Measurements from ENCODE around the gene LCN10.

The LCN10 gene

GRCh38 chr9:136693490-136694162 lies 49.1 kb downstream of the LCN10 start:
- Mint-ChIP-seq H3K36me3 (ENCODE audit: low read depth) (no peaks in the 10 kb centered on the region), H3K4me1 (ENCODE audit: low read depth) (peaks cover 7% of the 10 kb centered on the region), H3K27ac (no peak overlapping the region), H3K9me3 (no peaks in the 10 kb centered on the region), H3K4me3 (no peak overlapping the region), H3K27me3 (ENCODE audit: low read depth) (peaks cover 17% of the 10 kb centered on the region)

GRCh38 chr9:136693135-136693489 lies 49.6 kb downstream of the LCN10 start:
- H3K36me3 Mint-ChIP-seq (ENCODE audit: low read depth), result no peaks in the 10 kb centered on the region
- peaks cover 14% of the 10 kb centered on the region for H3K27me3 Mint-ChIP-seq (ENCODE audit: low read depth)
- H3K4me3 Mint-ChIP-seq, result no peak overlapping the region
- no peak overlapping the region for H3K27ac Mint-ChIP-seq
- peaks cover 6% of the 10 kb centered on the region for H3K4me1 Mint-ChIP-seq (ENCODE audit: low read depth)
- no peaks in the 10 kb centered on the region for H3K9me3 Mint-ChIP-seq

GRCh38 chr9:136692185-136693134 lies 50.3 kb downstream of the LCN10 start:
- Mint-ChIP-seq H3K27ac (no peak overlapping the region), H3K9me3 (no peaks in the 10 kb centered on the region), H3K4me3 (no peak overlapping the region), H3K4me1 (ENCODE audit: low read depth) (peaks cover 5% of the 10 kb centered on the region), H3K27me3 (ENCODE audit: low read depth) (peaks cover 12% of the 10 kb centered on the region), H3K36me3 (ENCODE audit: low read depth) (no peaks in the 10 kb centered on the region)

- H3K4me1 Mint-ChIP-seq (ENCODE audit: low read depth), result no peaks in the 10 kb centered on the region
- H3K4me3 Mint-ChIP-seq, result no peak overlapping the region
- H3K9me3 Mint-ChIP-seq, result no peaks in the 10 kb centered on the region
- no peaks in the 10 kb centered on the region for H3K36me3 Mint-ChIP-seq (ENCODE audit: low read depth)
- H3K27me3 Mint-ChIP-seq (ENCODE audit: low read depth), result peaks cover 10% of the 10 kb centered on the region
- no peak overlapping the region for H3K27ac Mint-ChIP-seq
Measured at GRCh38 chr9:136691316-136692184, 51.2 kb downstream of the LCN10 start.

- H3K36me3 Mint-ChIP-seq (ENCODE audit: low read depth), result no peaks in the 10 kb centered on the region
- H3K27ac Mint-ChIP-seq, result no peak overlapping the region
- H3K9me3 Mint-ChIP-seq, result no peaks in the 10 kb centered on the region
- no peak overlapping the region for H3K4me3 Mint-ChIP-seq
- no peaks in the 10 kb centered on the region for H3K4me1 Mint-ChIP-seq (ENCODE audit: low read depth)
- peaks cover 10% of the 10 kb centered on the region for H3K27me3 Mint-ChIP-seq (ENCODE audit: low read depth)
Measured at GRCh38 chr9:136690806-136691261, 51.9 kb downstream of the LCN10 start.

- Mint-ChIP-seq H3K27ac (no peak overlapping the region), H3K4me1 (ENCODE audit: low read depth) (no peaks in the 10 kb centered on the region), H3K4me3 (no peak overlapping the region), H3K27me3 (ENCODE audit: low read depth) (peaks cover 9% of the 10 kb centered on the region), H3K36me3 (ENCODE audit: low read depth) (no peaks in the 10 kb centered on the region), H3K9me3 (no peaks in the 10 kb centered on the region)
Measured at GRCh38 chr9:136690104-136690805, 52.5 kb downstream of the LCN10 start.

GRCh38 chr9:136689108-136689460 lies 53.7 kb downstream of the LCN10 start:
- Mint-ChIP-seq H3K27ac (no peak overlapping the region), H3K27me3 (ENCODE audit: low read depth) (peaks cover 4% of the 10 kb centered on the region), H3K9me3 (no peaks in the 10 kb centered on the region), H3K4me1 (ENCODE audit: low read depth) (no peaks in the 10 kb centered on the region), H3K36me3 (ENCODE audit: low read depth) (no peaks in the 10 kb centered on the region), H3K4me3 (no peak overlapping the region)

GRCh38 chr9:136688274-136689107 lies 54.2 kb downstream of the LCN10 start:
- no peak overlapping the region for H3K4me3 Mint-ChIP-seq
- no peaks in the 10 kb centered on the region for H3K4me1 Mint-ChIP-seq (ENCODE audit: low read depth)
- no peaks in the 10 kb centered on the region for H3K9me3 Mint-ChIP-seq
- peaks cover 4% of the 10 kb centered on the region for H3K27me3 Mint-ChIP-seq (ENCODE audit: low read depth)
- H3K27ac Mint-ChIP-seq, result no peak overlapping the region
- H3K36me3 Mint-ChIP-seq (ENCODE audit: low read depth), result no peaks in the 10 kb centered on the region
